HG03175 (cell line): ENCODE results near the gene IQCH.
"Not testable (repeated sequence)": the region's sequence is repeated elsewhere in the genome, so short reads cannot be mapped to it uniquely, and the experiment has no call there.

Experiments
- ATAC-seq: cut with Tn5 transposase; IDR thresholded peaks from one replicate; pipeline ENCODE4 v1.9.1; 2021; ENCODE audit warnings: mild to moderate bottlenecking, moderate library complexity; ENCODE audit not compliant: unreplicated experiment

The IQCH gene

GRCh38 chr15:67433495-67434099 lies 179.0 kb downstream of the IQCH start:
- ATAC-seq, result no peak

DNA sequence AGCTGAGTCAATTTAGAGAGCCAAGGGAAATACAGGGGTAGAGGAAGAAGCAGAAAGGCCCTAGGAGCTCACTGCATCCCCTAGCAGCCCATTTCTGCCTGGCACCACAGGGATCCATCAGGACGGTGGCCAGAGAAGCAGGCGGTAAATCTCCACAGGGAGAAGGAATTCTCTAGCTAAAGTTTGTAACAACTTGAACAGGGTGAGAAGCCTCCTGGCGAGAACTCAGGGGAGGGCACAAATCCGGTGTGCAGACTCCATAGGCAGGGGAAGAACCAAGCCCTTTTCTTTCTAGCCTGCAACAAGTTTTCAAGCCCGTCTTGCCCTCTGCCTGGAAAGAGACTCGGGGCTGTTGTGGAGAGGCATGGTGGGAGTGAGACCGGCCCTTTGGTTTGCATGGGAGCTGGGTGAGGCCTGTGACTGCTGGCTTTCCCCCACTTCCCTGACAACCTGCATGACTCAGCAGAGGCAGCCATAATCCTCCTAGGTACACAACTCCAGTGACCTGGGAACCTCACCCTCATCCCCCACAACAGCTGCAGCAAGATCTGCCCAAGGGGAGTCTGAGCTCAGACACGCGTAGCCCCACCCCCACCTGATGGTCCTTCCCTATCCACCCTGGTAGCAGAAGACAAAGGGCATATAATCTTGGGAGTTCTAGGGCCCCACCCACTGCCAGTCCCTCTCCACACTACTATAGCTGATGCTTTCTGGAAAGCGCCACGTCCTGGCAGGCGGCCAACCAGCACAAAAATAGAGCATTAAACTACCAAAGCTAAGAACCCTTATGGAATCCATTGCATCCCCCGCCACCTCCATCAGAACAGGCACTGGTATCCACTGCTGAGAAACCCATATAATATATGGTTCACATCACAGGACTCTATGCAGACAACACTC lies 182.0 kb downstream of the IQCH start:
- ATAC-seq, result not testable (repeated sequence)

- no peak for ATAC-seq
These were observed 189.5 kb downstream of the IQCH start for GRCh38 chr15:67444100-67444499.

DNA sequence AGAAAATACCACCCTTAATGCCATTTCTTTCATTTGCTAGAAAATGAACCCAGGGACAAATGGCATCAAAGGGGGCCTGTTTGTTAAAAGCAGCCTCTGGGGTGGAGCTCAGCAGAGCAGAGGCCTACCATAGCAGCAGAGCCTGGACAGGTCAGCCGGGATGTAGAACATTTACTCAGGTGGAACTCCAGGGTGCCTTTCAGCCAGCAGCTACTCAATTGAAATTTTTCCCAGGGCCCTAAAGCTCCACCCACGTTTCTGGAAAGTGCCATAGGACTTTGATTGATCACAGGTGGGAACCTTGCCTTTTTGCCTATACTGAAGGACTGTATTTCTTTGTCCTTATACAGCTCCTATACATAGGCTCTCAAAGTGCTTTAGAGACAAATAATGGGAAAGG lies 191.9 kb downstream of the IQCH start:
- ATAC-seq, result no peak

- ATAC-seq, result not testable (repeated sequence)
These were observed 193.8 kb downstream of the IQCH start for GRCh38 chr15:67448372-67448771.

DNA sequence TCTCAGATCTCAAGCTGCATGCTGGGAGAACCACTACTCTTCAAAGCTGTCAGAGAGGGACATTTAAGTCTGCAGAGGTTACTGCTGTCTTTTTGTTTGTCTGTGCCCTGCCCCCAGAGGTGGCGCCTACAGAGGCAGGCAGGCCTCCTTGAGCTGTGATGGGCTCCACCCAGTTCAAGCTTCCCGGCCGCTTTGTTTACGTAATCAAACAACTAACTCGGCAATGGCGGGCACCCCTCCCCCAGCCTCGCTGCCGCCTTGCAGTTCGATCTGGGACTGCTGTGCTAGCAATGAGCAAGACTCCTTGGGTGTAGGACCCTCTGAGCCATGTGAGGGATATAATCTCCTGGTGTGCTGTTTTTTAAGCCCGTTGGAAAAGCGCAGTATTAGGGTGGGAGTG lies 199.1 kb downstream of the IQCH start:
- not testable (repeated sequence) for ATAC-seq

- ATAC-seq, result peak; percentile 55
These were observed 202.3 kb downstream of the IQCH start for GRCh38 chr15:67456677-67457529.

DNA sequence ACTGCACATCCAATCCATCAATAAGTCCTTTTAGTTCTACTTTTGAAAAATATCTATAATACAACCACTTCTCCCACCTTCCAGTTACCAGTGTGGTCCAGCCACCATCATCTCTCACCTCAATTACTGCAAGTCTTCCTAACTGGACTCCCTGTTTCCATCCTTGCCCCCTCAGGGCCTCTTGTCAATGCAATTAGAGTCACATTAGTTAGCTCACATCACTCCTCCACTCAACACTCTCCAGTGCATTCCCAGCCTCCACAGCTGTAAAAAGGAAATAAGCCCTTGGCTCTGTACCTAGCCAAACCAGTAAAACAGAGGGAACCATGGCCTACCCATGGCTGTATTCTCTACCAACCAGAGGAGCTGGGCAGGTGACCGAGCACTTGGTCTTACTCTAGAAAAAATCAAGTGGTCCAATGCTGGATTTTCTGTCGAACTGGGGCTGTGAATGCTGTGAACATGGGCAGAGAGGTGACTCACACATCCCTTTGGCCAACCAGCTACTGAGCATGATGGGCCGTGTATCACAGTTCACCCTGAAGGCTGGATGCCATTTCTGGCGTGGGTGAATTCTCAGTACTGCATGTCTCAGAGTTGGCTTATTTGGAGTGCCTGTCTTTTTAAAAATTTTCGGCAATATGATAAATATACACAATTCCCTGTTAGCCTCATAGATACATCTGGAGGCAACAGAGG lies 203.9 kb downstream of the IQCH start:
- ATAC-seq, result no peak

GRCh38 chr15:67460521-67460920 lies 205.9 kb downstream of the IQCH start:
- ATAC-seq, result no peak

- ATAC-seq, result no peak
These were observed 207.1 kb downstream of the IQCH start for GRCh38 chr15:67461735-67462134.

DNA sequence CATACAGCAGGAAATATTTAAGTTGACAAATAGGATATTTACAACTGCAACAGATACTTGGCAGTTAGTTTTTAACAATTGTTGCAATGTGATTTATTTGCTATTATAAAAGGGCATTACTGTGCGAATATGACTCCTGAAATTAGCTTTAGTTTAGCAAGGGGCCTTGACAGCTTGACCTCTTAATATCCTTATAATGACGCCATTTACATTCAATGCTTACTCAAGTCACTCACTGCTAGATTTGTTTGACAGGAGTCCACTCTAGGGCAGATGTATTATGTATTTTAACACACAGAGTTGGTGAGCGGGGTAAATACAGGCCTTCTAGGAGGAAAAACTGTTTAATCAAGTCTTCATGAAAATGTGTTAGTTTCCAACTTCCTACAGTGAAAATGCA lies 208.3 kb downstream of the IQCH start:
- ATAC-seq, result no peak

DNA sequence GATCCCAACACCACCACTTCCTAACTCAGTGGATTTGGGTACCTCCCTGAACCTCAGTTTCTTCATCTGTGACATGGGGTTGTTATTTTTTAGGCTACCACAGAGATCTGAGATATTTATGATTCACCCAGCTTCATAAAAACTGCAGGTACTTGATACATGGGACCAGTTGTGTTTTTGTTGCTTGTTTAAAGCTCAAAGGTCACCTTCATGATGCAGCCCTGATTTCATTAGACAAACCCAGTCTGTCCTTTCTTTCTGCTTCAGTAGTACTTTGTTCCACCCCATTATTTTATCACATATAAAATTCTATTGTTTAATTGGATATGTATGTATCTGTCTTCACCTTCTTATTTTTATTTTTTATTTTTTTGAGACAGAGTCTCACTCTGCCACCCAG lies 208.9 kb downstream of the IQCH start:
- no peak for ATAC-seq

DNA sequence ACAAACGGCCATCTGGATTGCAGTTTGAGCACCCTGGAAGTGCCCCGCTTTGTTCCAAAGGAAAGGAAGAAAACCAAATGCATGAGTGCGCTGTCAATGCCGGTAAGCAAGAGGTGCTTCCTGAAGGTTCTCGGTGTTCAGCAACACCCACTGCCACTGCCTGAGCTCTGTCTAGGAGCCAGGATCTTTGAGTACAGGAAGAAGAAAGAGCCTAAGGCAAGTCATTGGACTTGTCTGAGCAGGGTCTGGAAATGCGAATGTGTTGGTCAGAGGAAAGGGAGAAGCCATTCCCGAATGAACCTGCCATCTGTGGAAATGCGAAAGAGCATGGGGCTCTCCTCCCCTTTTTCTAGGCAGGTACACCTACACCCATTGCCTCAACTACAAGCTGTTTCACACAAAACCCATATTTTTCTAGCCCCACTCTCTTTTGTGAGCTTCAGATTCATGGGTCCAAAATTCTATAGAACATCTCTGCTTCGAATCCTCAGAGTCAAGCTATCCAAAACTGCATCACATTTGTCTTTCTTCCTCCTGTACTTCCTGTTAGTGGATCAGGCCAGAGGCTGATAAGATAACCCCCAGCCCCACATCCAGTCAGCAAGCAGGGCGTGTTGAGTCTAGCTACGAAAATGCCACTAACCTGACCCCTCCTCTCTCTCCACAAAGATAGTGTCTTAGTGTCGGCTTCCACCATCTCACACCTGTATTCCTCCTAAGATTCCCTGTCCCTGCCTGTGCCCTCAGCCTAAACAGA lies 210.8 kb downstream of the IQCH start:
- no peak for ATAC-seq

- no peak for ATAC-seq
These were observed 213.8 kb downstream of the IQCH start for GRCh38 chr15:67468416-67468815.

- no peak for ATAC-seq
These were observed 215.1 kb downstream of the IQCH start for GRCh38 chr15:67469680-67470079.

DNA sequence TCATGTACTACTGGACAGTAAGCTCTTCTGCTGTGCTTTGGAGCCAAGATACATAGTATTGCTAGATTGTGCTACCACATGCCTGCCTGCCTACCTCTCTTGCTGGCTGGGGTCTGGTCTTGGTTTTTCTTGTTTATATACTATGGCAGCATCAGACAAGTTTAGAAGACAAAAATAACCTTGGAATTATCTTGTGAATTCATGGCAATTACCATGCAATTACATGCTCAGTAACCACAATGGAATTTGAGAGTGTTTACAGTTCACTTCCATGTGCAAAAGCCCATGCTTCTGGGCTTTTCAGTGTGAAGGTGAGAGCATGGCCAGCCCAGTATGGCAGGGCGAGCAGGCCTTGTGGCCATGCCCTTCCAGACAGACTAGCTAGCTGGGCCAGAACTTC lies 218.4 kb downstream of the IQCH start:
- no peak for ATAC-seq

DNA sequence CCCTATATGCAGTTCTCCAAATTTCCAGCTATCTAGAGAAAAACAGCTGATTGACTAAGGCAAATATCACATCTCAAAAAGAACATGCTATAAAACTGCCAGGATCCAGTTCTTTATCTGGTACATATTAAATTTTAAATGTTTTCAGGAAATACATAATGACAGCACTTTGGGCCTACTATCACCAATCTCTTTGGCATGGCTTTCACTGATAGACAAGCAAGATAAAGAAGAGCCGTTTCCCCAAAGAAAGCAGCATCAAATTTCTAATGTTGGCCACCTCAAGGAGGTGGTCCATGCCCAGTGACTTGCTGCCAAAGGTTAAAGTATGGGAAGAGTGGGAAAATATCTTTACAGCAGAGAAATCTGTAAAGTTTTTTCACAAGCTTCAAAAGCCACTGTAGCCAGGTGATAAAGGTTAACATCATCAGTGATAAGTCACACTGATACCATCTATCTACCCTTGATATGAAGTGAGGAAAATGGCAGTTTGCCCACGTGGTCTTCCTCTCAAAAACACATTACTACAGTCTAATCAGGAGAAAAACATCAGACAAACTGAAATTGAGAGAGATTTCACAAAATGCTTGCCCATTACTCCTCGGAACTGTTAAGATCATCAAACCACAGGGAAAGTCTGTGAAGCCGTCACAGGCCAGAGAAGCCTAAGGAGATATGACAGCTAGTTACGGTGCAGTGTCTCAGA lies 220.0 kb downstream of the IQCH start:
- ATAC-seq, result no peak

- ATAC-seq, result no peak
These were observed 225.4 kb downstream of the IQCH start for GRCh38 chr15:67479781-67480505.

- ATAC-seq, result no peak
These were observed 226.2 kb downstream of the IQCH start for GRCh38 chr15:67480741-67481140.
